Dedifferentiated amniotic fluid mesenchymal stem cell (primary cell): Measurements from ENCODE around the gene RPS6KA2.

Source experiments
- DNase-seq: peaks from one replicate; pipeline ENCODE4 v3.0.0-alpha.2; 2016; ENCODE audit errors: extremely low spot score

The RPS6KA2 gene

GRCh38 chr6:166627033-166627874, at the start of gene RPS6KA2:
TSS of gene RPS6KA2 (minus strand) at chr6:166627251. CDS start at chr6:166627019, 232 bp downstream.
- DNase-seq: peak; percentile 99

DNA sequence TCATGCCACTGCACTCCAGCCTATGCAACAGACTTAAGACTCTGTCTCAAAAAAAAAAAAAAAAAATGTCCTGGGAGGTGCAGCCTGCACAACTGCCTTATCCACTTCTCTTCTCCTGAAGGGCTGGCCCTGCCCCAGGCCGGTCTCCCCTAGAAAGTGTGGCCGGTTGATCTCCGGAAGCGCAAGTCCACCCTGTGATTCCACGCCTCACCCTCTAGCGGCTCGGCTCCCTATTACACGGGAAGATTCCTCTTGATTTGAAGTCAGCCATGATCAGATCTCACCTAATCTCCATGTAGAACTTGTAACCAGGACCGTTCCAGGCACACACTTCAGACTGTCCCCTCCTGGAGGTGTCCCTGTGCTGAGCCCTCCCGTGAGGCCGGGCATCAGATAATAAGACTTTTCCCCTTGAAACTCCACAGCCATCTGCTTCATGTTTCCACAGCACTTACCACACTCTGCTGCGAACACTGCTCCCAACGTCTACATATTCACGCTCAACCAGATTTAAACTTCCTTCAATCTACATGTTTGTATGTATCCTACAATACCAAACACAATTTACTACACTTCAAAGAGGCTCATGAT, 49.3 kb upstream of the RPS6KA2 start:
- DNase-seq: no peak

DNA sequence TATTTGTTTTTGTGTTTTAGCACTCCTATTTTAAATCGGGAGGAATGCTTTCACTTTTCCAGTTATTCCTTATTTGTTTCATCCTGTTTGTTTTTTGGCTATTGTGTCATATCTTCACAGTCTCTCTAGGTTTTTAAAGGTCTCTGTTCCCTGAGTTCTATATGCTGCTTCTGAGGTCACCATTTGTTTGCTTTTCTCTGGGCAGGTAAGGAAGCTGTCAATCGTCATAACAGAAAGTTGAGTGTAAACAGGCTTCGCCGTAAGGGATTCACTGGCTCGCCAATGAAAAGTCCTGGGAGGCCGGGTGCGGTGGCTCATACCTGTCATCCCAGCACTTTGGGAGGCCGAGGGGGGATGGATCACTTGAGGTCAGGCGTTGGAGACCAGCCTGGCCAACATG, 48.7 kb upstream of the RPS6KA2 start:
- DNase-seq: no peak

GRCh38 chr6:166673309-166673708, 46.3 kb upstream of the RPS6KA2 start:
- no peak for DNase-seq

- DNase-seq: no peak
Observed at GRCh38 chr6:166672624-166673206, 45.7 kb upstream of the RPS6KA2 start.

DNA sequence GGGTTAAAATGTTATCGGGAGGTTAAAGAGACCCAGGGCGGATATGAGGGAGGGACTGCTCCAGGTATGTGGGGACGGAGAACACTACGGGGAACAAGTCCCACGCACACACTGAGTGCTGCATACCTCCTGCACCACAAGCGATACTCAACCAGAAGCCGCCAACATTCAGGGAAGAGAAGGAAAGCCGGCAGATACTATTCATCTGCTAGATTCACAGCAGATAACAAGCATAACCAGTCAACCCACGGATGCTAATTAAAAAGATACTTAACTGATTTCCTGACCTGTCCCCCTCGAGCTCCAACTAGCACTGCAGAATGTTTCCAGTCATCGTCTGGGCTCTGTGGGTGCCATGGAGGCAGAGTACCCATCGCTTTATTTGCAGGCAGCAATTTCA, 45.1 kb upstream of the RPS6KA2 start:
- no peak for DNase-seq

- DNase-seq: no peak
Observed at GRCh38 chr6:166671434-166672081, 44.5 kb upstream of the RPS6KA2 start.

- DNase-seq: no peak
Observed at GRCh38 chr6:166670894-166671293, 43.8 kb upstream of the RPS6KA2 start.

DNA sequence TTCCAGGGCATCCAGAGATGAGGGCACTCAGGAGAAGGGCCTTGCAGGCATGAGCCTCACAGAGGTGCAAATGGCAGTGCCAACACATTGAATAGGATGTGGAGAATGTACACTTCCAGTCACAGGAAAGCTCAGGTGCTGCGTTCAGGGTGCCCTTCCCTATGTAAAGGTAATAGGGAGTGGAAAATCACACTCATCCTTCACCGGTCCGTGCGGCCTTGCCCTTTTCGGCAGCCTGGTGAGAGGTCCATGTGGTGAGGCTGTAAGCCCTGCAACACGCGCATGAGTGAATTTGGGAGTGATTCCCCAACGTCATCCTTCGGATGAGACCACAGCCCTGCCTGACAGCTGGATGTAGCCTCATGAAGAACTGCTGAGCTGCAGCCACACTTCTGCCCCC, 43.0 kb upstream of the RPS6KA2 start:
- DNase-seq: no peak

- DNase-seq: no peak
Observed at GRCh38 chr6:166667796-166668610, 41.0 kb upstream of the RPS6KA2 start.

GRCh38 chr6:166664135-166664534, 37.1 kb upstream of the RPS6KA2 start:
- no peak for DNase-seq

DNA sequence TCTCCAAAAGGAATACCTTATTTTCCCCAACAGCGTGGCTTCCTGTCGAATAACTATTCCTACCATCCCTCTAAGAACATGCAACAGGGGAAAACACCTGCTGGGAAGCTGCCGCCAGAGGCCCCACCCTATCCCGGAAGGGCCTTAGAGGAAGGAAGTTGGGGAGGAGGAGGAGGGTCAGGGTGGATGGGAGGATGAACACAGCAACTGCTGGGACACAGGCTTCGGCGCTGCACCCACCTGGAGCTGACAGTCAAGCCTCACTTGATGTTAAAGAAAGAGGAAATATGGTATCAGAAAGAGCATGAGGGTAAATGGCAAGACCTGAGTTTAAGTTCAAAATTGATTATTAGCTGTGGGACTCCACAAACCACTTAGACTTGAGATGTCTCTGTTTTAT, 36.5 kb upstream of the RPS6KA2 start:
- DNase-seq: no peak

DNA sequence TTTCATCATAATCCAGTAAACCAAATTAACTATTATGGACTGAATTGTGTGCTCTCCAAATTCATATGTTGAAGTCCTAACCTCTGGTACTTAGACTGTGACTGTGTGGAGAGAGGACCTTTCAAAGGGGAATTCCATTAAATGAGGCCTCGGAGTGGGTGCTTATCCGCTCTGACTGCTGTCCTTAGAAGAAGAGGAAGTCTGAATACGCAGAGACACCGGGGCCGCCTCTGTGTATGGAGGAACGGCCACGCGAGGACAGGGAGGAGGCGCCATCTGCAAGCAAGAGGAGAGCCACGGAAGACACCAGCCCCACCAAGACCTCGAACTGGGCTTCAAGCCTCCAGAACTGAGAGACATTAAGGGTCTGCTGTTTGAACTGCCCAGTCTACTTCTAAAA, 35.6 kb upstream of the RPS6KA2 start:
- DNase-seq: no peak

DNA sequence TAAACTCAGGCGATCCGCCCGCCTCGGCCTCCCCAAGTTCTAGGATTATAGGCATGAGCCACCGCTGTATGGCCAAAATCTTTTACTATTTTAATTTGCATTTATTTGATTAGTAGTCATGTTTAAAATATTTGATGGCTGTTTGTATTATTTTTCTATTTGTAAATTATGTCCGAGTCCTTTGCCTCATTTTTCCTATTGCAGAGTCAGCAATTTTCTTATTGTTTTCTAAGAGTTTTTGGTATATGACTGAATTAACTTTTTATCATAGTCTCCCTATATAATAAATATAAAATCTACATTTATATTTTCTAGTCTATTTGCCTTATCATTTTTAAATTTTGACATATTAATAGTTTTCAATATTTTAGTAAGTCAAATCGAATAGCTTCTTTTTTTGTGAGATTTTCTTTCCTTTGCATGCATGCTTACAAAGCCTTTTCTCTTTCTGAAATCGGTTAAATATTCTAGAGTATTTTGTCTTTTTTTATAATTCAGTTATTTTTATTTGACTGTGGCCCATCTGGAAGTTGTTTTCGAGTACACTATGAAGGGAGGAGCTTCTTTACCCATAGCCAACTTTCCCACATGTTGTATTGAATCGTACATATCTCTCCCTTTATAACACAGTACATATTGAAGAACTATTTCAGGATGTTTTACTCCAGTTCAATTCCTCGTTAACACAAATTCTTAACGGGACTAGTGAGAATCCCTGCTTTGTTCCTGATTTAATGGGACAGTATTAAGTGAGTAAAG, 34.5 kb upstream of the RPS6KA2 start:
- DNase-seq: no peak

DNA sequence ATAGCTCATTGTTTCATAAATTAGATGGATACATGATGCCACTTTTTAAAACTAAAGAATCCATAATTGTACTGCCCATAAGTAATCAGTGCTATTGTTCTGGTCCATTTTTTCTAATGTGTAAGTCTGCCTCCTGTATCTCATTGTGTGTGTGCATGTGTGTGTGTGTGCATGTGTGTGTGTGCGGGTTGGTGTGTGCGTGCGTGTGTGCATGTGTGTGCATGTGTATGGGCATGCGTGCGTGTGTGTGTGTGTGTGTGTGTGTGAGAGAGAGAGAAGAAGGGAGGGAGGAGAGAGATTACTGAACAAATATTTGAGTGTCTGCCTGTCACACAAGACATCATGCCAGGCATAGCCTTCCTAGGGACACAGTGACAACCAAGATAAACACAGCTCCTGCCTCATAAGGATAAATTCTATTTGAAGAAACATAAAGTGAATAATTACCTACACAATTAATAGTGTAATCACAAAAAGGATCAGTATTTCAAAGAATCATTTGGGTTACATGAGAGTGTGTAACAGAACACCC, 33.2 kb upstream of the RPS6KA2 start:
- no peak for DNase-seq

GRCh38 chr6:166659581-166659980, 32.5 kb upstream of the RPS6KA2 start:
- no peak for DNase-seq

- no peak for DNase-seq
Observed at GRCh38 chr6:166658792-166659150, 31.7 kb upstream of the RPS6KA2 start.

- DNase-seq: no peak
Observed at GRCh38 chr6:166658115-166658791, 31.2 kb upstream of the RPS6KA2 start.

DNA sequence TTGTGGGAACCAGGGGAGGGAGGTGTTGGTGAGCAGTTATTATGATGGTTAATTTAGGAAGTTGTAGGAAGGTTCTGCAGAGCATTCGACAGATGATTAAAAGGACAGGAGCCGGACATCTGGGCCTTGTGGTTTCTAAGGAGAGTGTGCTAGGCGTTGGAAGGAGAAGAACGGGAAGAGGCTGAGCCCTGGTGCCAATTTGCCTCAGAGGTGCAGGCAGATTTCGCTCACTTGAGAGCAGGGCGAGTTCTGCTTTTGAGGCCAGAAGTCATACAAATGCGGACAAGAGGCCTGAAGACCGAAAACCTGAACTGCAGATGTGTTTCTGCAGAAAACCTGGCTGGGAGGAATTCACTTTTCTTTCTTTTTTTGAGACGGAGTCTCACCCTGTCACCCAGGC, 30.5 kb upstream of the RPS6KA2 start:
- no peak for DNase-seq
